ENCODE measurements around the gene SLC4A8.

The SLC4A8 gene

GRCh38 chr12:51460519-51460918, 35.9 kb downstream of the SLC4A8 start:
- TF ChIP-seq ZBTB7A (IDR thresholded peaks at IDR 0.05; ENCODE audit: low read depth) (no peak), TCF12 (IDR thresholded peaks at IDR 0.05; ENCODE audit: low read depth) (no peak), EP300 (IDR thresholded peaks at IDR 0.05; ENCODE audit: borderline replicate concordance) (no peak), RAD21 (IDR thresholded peaks at IDR 0.05; ENCODE audit: low read depth) (no peak), NFIC (IDR thresholded peaks at IDR 0.05) (no peak), EGR1 (IDR thresholded peaks at IDR 0.05) (no peak), YY1 (IDR thresholded peaks at IDR 0.05; ENCODE audit: low read depth) (no peak), USF1 (IDR thresholded peaks at IDR 0.05) (no peak), CEBPB (IDR thresholded peaks at IDR 0.05) (no peak), TEAD4 (IDR thresholded peaks at IDR 0.05) (no peak)

GRCh38 chr12:51465491-51465890, 40.9 kb downstream of the SLC4A8 start:
- TF ChIP-seq FOXM1 (IDR thresholded peaks at IDR 0.05; ENCODE audit: borderline replicate concordance, low read depth) (no peak), REST (IDR thresholded peaks at IDR 0.05; ENCODE audit: low read depth) (no peak), CEBPB (IDR thresholded peaks at IDR 0.05) (no peak), TAF1 (IDR thresholded peaks at IDR 0.05; ENCODE audit: low read depth) (no peak), CREB1 (IDR thresholded peaks at IDR 0.05; ENCODE audit: low read depth) (no peak), EGR1 (IDR thresholded peaks at IDR 0.05) (no peak), TEAD4 (IDR thresholded peaks at IDR 0.05) (no peak), NFIC (IDR thresholded peaks at IDR 0.05) (no peak), RAD21 (IDR thresholded peaks at IDR 0.05; ENCODE audit: low read depth) (no peak), USF1 (IDR thresholded peaks at IDR 0.05) (no peak), ZBTB7A (IDR thresholded peaks at IDR 0.05; ENCODE audit: low read depth) (no peak), YY1 (IDR thresholded peaks at IDR 0.05; ENCODE audit: low read depth) (no peak), TCF12 (IDR thresholded peaks at IDR 0.05; ENCODE audit: low read depth) (no peak), EP300 (IDR thresholded peaks at IDR 0.05; ENCODE audit: borderline replicate concordance) (no peak), MAX (IDR thresholded peaks at IDR 0.05) (no peak)

DNA sequence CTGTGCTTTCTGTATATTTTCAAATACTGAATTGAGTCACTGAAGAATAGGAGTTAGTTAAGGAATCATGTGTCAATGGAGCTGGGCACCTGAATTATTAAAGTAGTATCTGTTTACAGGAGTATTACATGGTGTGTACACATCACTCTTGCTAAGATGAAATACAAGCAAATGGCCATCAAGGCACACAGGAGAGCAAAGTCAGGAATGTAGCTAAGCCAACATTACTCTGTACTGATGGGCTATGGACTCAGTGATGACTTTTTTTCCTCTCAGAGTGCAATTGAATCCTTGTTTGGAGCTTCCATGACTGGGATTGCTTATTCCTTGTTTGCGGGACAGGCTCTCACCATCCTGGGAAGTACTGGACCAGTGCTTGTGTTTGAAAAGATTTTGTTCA, 45.5 kb downstream of the SLC4A8 start:
- TF ChIP-seq CREB1 (IDR thresholded peaks at IDR 0.05; ENCODE audit: low read depth) = no peak
- no peak for TF ChIP-seq MAX (IDR thresholded peaks at IDR 0.05)
- no peak for TF ChIP-seq TCF12 (IDR thresholded peaks at IDR 0.05; ENCODE audit: low read depth)
- no peak for TF ChIP-seq YY1 (IDR thresholded peaks at IDR 0.05; ENCODE audit: low read depth)
- TF ChIP-seq ZBTB7A (IDR thresholded peaks at IDR 0.05; ENCODE audit: low read depth) = no peak
- TF ChIP-seq EGR1 (IDR thresholded peaks at IDR 0.05) = no peak
- no peak for TF ChIP-seq FOXM1 (IDR thresholded peaks at IDR 0.05; ENCODE audit: borderline replicate concordance, low read depth)
- no peak for TF ChIP-seq TEAD4 (IDR thresholded peaks at IDR 0.05)
- no peak for TF ChIP-seq NFIC (IDR thresholded peaks at IDR 0.05)
- TF ChIP-seq RAD21 (IDR thresholded peaks at IDR 0.05; ENCODE audit: low read depth) = no peak
- no peak for TF ChIP-seq EP300 (IDR thresholded peaks at IDR 0.05; ENCODE audit: borderline replicate concordance)
- no peak for TF ChIP-seq CEBPB (IDR thresholded peaks at IDR 0.05)

GRCh38 chr12:51471111-51471864, 46.7 kb downstream of the SLC4A8 start:
- no peak for TF ChIP-seq TCF12 (IDR thresholded peaks at IDR 0.05; ENCODE audit: low read depth)
- no peak for TF ChIP-seq MAX (IDR thresholded peaks at IDR 0.05)

DNA sequence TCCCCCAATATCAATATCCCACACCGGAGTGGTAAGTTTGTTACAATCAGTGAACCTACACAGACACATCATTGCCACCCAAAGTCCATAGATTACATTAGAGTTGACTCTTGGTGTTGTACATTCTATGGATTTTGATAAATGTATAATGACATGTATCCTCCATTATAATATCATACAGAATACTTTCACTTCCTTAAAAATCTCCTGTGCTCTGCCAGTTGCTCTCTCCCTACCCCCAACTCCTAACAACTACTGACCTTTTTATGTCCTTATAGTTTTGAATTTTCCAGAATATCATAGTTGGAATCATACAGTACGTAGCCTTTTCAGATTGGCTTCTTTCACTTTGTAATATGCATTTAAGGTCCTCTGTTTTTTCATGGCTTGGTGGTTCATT, 48.4 kb downstream of the SLC4A8 start:
- TF ChIP-seq NFIC (IDR thresholded peaks at IDR 0.05) = no peak
- TF ChIP-seq EP300 (IDR thresholded peaks at IDR 0.05; ENCODE audit: borderline replicate concordance) = no peak
- no peak for TF ChIP-seq TEAD4 (IDR thresholded peaks at IDR 0.05)
- no peak for TF ChIP-seq REST (IDR thresholded peaks at IDR 0.05; ENCODE audit: low read depth)
- no peak for TF ChIP-seq MAX (IDR thresholded peaks at IDR 0.05)
- TF ChIP-seq CEBPB (IDR thresholded peaks at IDR 0.05) = no peak
- TF ChIP-seq USF1 (IDR thresholded peaks at IDR 0.05) = no peak
- TF ChIP-seq CREB1 (IDR thresholded peaks at IDR 0.05; ENCODE audit: low read depth) = no peak
- TF ChIP-seq TCF12 (IDR thresholded peaks at IDR 0.05; ENCODE audit: low read depth) = no peak
- no peak for TF ChIP-seq TAF1 (IDR thresholded peaks at IDR 0.05; ENCODE audit: low read depth)
- TF ChIP-seq EGR1 (IDR thresholded peaks at IDR 0.05) = no peak
- no peak for TF ChIP-seq YY1 (IDR thresholded peaks at IDR 0.05; ENCODE audit: low read depth)
- no peak for TF ChIP-seq FOXM1 (IDR thresholded peaks at IDR 0.05; ENCODE audit: borderline replicate concordance, low read depth)
- no peak for TF ChIP-seq ZBTB7A (IDR thresholded peaks at IDR 0.05; ENCODE audit: low read depth)
- no peak for TF ChIP-seq RAD21 (IDR thresholded peaks at IDR 0.05; ENCODE audit: low read depth)
